OCI-LY3 (cell line): Measurements from ENCODE around the gene LINC01488.

Experiments
- CTCF ChIP-seq: fragments of 200-600, 300-600 bp; sonication (generic); IDR thresholded peaks from 2 replicates; pipeline ENCODE4 v1.5.1; 2014; ENCODE audit warnings: antibody characterized with exemption, low read length, low read depth
- EZH2phosphoT487 ChIP-seq: fragments of 200-600 bp; shearing (Covaris generic); IDR thresholded peaks from 2 replicates; pipeline ENCODE4 v1.6.1; 2018; ENCODE audit warnings: antibody characterized with exemption, mixed run types, low read depth

GRCh38 chr11:69487391-69487790 lies 5.9 kb downstream of the LINC01488 start:
- TF ChIP-seq CTCF (no peak), EZH2phosphoT487 (no peak)
